ENCODE results near the gene RAB8B.

RAB8B gene

GRCh38 chr15:63256433-63257274 is 67.2 kb downstream of the RAB8B start (continued):
- TF ChIP-seq OSR2 (tag by site-specific recombination; IDR thresholded peaks at IDR 0.05) (peak; percentile 10; the same call in 1 of the 2 replicates), ZNF23 (tag by site-specific recombination; IDR thresholded peaks at IDR 0.05; ENCODE audit: borderline replicate concordance) (no peak), ZNF521 (tag by site-specific recombination; IDR thresholded peaks at IDR 0.05) (no peak), ZNF174 (tag by site-specific recombination; IDR thresholded peaks at IDR 0.05) (no peak), ZNF423 (tag by site-specific recombination; IDR thresholded peaks at IDR 0.05) (no peak), ZNF10 (tag by site-specific recombination; IDR thresholded peaks at IDR 0.05) (no peak), ZNF433 (tag by site-specific recombination; IDR thresholded peaks at IDR 0.05; ENCODE audit: low read depth) (no peak), KLF10 (tag by site-specific recombination; IDR thresholded peaks at IDR 0.05) (0 out of 2 replicates have a peak, but pooled peaks have one; percentile 26), ZNF184 (tag by site-specific recombination; IDR thresholded peaks at IDR 0.05) (0 out of 2 replicates have a peak, but pooled peaks have one; percentile 18), ZFP37 (tag by site-specific recombination; IDR thresholded peaks at IDR 0.05) (no peak), MZF1 (tag by site-specific recombination; IDR thresholded peaks at IDR 0.05; ENCODE audit: borderline replicate concordance) (peak; percentile 92)

GRCh38 chr15:63258658-63259057 is 69.3 kb downstream of the RAB8B start:
- Histone ChIP-seq H3K9me3 (ENCODE audit: control insufficient read depth, insufficient read depth, low read depth, low read length) (no peaks in the 10 kb centered on the region), H3K4me1 (ENCODE audit: control insufficient read depth, insufficient read depth, low read length) (peaks cover 11% of the 10 kb centered on the region), H3K4me3 (ENCODE audit: low read depth, low read length) (no peak overlapping the region), H3K36me3 (ENCODE audit: control insufficient read depth in 2 of 2, insufficient read depth in 1 of 2, low read length in 2 of 2) (peaks cover 0 to 9% of the 10 kb centered on the region in 2 experiments; a peak in 2 of 3 replicates), H3K27ac (ENCODE audit: extremely low read depth, low read depth, low read length) (no peak overlapping the region)
- ChIA-PET POLR2A (no interaction called here), CTCF (no interaction called here)
- TF ChIP-seq ZBTB48 (tag by site-specific recombination; IDR thresholded peaks at IDR 0.05) (no peak), SCRT2 (tag by site-specific recombination; IDR thresholded peaks at IDR 0.05) (no peak), ZFP37 (tag by site-specific recombination; IDR thresholded peaks at IDR 0.05) (no peak), ZNF19 (tag by site-specific recombination; IDR thresholded peaks at IDR 0.05; ENCODE audit: low read depth) (no peak), ZNF629 (tag by site-specific recombination; IDR thresholded peaks at IDR 0.05) (no peak)

GRCh38 chr15:63260791-63261190 is 71.4 kb downstream of the RAB8B start:
- CTCF ChIA-PET = interaction anchor here (0.6 to 0.7 kb wide), 2 partner anchors 17 to 106 kb away, joined by 3 read pairs; no protein-coding TSS in a partner anchor
- peaks cover 9% of the 10 kb centered on the region for H3K4me1 ChIP-seq (ENCODE audit: control insufficient read depth, insufficient read depth, low read length)
- POLR2A ChIA-PET = no interaction called here
- H3K9me3 ChIP-seq (ENCODE audit: control insufficient read depth, insufficient read depth, low read depth, low read length) = no peaks in the 10 kb centered on the region
- no peak overlapping the region for H3K4me3 ChIP-seq (ENCODE audit: low read depth, low read length)
- peaks cover 0 to 11% of the 10 kb centered on the region in 2 experiments; a peak in 2 of 3 replicates for H3K36me3 ChIP-seq (ENCODE audit: control insufficient read depth in 2 of 2, insufficient read depth in 1 of 2, low read length in 2 of 2)
- H3K27ac ChIP-seq (ENCODE audit: extremely low read depth, low read depth, low read length) = no peak overlapping the region
- TF ChIP-seq ZBTB20 (tag by site-specific recombination; IDR thresholded peaks at IDR 0.05) (no peak), ZNF626 (tag by site-specific recombination; IDR thresholded peaks at IDR 0.05) (no peak), ELK4 (IDR thresholded peaks at IDR 0.05; ENCODE audit: borderline replicate concordance, low read depth, low read length) (no peak), ZNF549 (tag by site-specific recombination; IDR thresholded peaks at IDR 0.05) (no peak), ZBTB26 (tag by site-specific recombination; optimal IDR thresholded peaks at IDR 0.05) (no peak), GLIS1 (tag by site-specific recombination; IDR thresholded peaks at IDR 0.05) (no peak), HIC1 (tag by site-specific recombination; IDR thresholded peaks at IDR 0.05) (no peak), ZNF629 (tag by site-specific recombination; IDR thresholded peaks at IDR 0.05) (no peak), ZNF280D (tag by site-specific recombination; IDR thresholded peaks at IDR 0.05) (no peak), ZNF266 (tag by site-specific recombination; IDR thresholded peaks at IDR 0.05; ENCODE audit: low read depth) (no peak)
